SK-N-SH (cell line): ENCODE data around the gene NPRL2. TPM values are rescaled to one million over a fixed set of nuclear protein-coding genes. Genes with fewer than 3 reads are reported as not detected.

Experiments used
- CTCF ChIA-PET: fragments of 300-600, 350-600 bp; formaldehyde crosslinking; extraction: SDS; loops from one replicate; lab custom pipeline; 2021; lab: Yijun Ruan, JAX
- POLR2A ChIA-PET: fragments of 350-600 bp; sonication (Branson Sonifier 250); formaldehyde crosslinking; extraction: SDS; loops from one replicate; lab custom pipeline; 2020; ENCODE audit warnings: antibody characterized with exemption, inconsistent platforms; lab: Yijun Ruan, JAX
- DNase-seq: peaks from one replicate; pipeline ENCODE4 v3.0.0; 2012
- H2AFZ ChIP-seq: fragments of 200-600 bp; sonication (generic); 2 replicates; pipeline ENCODE4 v1.8.1; 2016; ENCODE audit warnings: antibody characterized with exemption, mild to moderate bottlenecking, low read depth
- H3F3A ChIP-seq: fragments of 200-600 bp; sonication (generic); replicated peaks from 2 replicates; pipeline ENCODE3; 2016; ENCODE audit warnings: antibody characterized with exemption, mild to moderate bottlenecking; ENCODE audit not compliant: insufficient read depth
- H3K27ac ChIP-seq, 2 experiments: fragments of 200-500 bp in 1 of 2; fragments of 200-600 bp in 1 of 2; sonication (Bioruptor generic) in 1 of 2; sonication (generic), shearing (Covaris generic) in 1 of 2; 2 replicates each; pipeline versions ENCODE4 v1.5.1 to v1.6.1; 2014 to 2016; ENCODE audit warnings: low read depth in 2 of 2, inconsistent platforms in 1 of 2, low read length in 1 of 2, mild to moderate bottlenecking in 1 of 2, mixed read lengths in 1 of 2
- H3K27me3 ChIP-seq: fragments of 200-600 bp; sonication (generic), shearing (Covaris generic); 2 replicates; pipeline ENCODE4 v1.6.1; 2016; ENCODE audit warnings: mixed run types; ENCODE audit not compliant: insufficient read depth
- H3K36me3 ChIP-seq, 2 experiments: fragments of 200-500 bp in 1 of 2; fragments of 200-600 bp in 1 of 2; sonication (Bioruptor generic) in 1 of 2; sonication (generic) in 1 of 2; replicated peaks in 1 of 2; 2 replicates each; pipeline versions ENCODE3 to v1.5.1; 2014 to 2016; ENCODE audit warnings: low read length in 1 of 2, mild to moderate bottlenecking in 1 of 2; ENCODE audit not compliant: insufficient read depth in 2 of 2, control insufficient read depth in 1 of 2
- H3K4me1 ChIP-seq, 2 experiments: fragments of 200-500 bp in 1 of 2; fragments of 200-600 bp in 1 of 2; sonication (Bioruptor generic) in 1 of 2; sonication (generic), shearing (Covaris generic) in 1 of 2; 2 replicates each; pipeline versions ENCODE4 v1.5.1 to v1.6.1; 2014 to 2016; ENCODE audit warnings: low read depth in 1 of 2, low read length in 1 of 2, mixed run types in 1 of 2; ENCODE audit not compliant: insufficient read depth in 2 of 2, control insufficient read depth in 1 of 2
- H3K4me2 ChIP-seq: fragments of 200-600 bp; sonication (generic), shearing (Covaris generic); 2 replicates; pipeline ENCODE4 v1.6.1; 2017; ENCODE audit warnings: mixed run types
- H3K4me3 ChIP-seq, 2 experiments: fragments of 200-500 bp in 1 of 2; fragments of 200-600 bp in 1 of 2; sonication (Bioruptor generic) in 1 of 2; sonication (generic), shearing (Covaris generic) in 1 of 2; 2 replicates each; pipeline versions ENCODE4 v1.5.1 to v1.8.1; 2014 to 2016; ENCODE audit warnings: low read depth in 2 of 2, inconsistent platforms in 1 of 2, low read length in 1 of 2, mild to moderate bottlenecking in 1 of 2, mixed read lengths in 1 of 2, moderate library complexity in 1 of 2
- H3K79me2 ChIP-seq: fragments of 200-600 bp; sonication (generic); 2 replicates; pipeline ENCODE4 v1.8.1; 2017; ENCODE audit warnings: mild to moderate bottlenecking; ENCODE audit not compliant: insufficient read depth
- H3K9ac ChIP-seq: fragments of 200-600 bp; sonication (generic); 2 replicates; pipeline ENCODE4 v1.6.1; 2017; ENCODE audit warnings: mixed run types
- H3K9me2 ChIP-seq: fragments of 200-600 bp; sonication (generic); 2 replicates; pipeline ENCODE4 v1.6.1; 2017; ENCODE audit warnings: mixed run types
- H3K9me3 ChIP-seq: fragments of 200-600 bp; sonication (generic); 2 replicates; pipeline ENCODE4 v1.6.1; 2017; ENCODE audit warnings: mixed run types, mild to moderate bottlenecking, moderate library complexity
- H4K20me1 ChIP-seq: fragments of 200-600 bp; sonication (generic); 2 replicates; pipeline ENCODE4 v1.6.1; 2017; ENCODE audit warnings: mild to moderate bottlenecking, mixed run types; ENCODE audit not compliant: insufficient read depth
- EZH2phosphoT487 ChIP-seq: fragments of 200-600 bp; sonication (generic); IDR thresholded peaks from 2 replicates; pipeline ENCODE4 v1.6.1; 2017; ENCODE audit warnings: low read depth, mixed run types, mild to moderate bottlenecking, antibody characterized with exemption, moderate library complexity, borderline replicate concordance
- FOXJ3 ChIP-seq: sonication (generic); formaldehyde crosslinking; IDR thresholded peaks from 2 replicates; pipeline ENCODE4 v1.5.1; 2020; ENCODE audit warnings: mild to moderate bottlenecking, missing genetic modification reagents
- GABPA ChIP-seq: IDR thresholded peaks from 2 replicates; pipeline ENCODE4 v1.4.0; 2012; ENCODE audit warnings: low read depth, mild to moderate bottlenecking
- JUND ChIP-seq: IDR thresholded peaks from 2 replicates; pipeline ENCODE4 v1.4.0; 2012
- MAX ChIP-seq: IDR thresholded peaks from 2 replicates; pipeline ENCODE4 v1.4.0; 2012; ENCODE audit warnings: low read depth
- MXI1 ChIP-seq: IDR thresholded peaks from 2 replicates; pipeline ENCODE4 v1.6.1; 2012; ENCODE audit warnings: mild to moderate bottlenecking, low read depth, low read length, improper control_type of control experiment
- NFIC ChIP-seq: IDR thresholded peaks from 2 replicates; pipeline ENCODE4 v1.4.0; 2012; ENCODE audit warnings: borderline replicate concordance
- NRF1 ChIP-seq: IDR thresholded peaks from 2 replicates; pipeline ENCODE4 v1.6.1; 2012; ENCODE audit warnings: low read depth, mild to moderate bottlenecking, low read length
- PBX3 ChIP-seq: IDR thresholded peaks from 2 replicates; pipeline ENCODE4; 2012
- POLR2AphosphoS5 ChIP-seq: IDR thresholded peaks from 2 replicates; pipeline ENCODE4 v1.6.1; 2012; ENCODE audit warnings: low read depth, low read length
- RAD21 ChIP-seq: IDR thresholded peaks from 2 replicates; pipeline ENCODE4 v1.6.1; 2012; ENCODE audit warnings: mild to moderate bottlenecking, low read length
- RCOR1 ChIP-seq: fragments of 150-350 bp; IDR thresholded peaks from 2 replicates; pipeline ENCODE4 v1.6.1; 2017; ENCODE audit warnings: antibody characterized with exemption, low read length
- RXRA ChIP-seq: IDR thresholded peaks from 2 replicates; pipeline ENCODE4 v1.4.0; 2012; ENCODE audit warnings: low read depth, mild to moderate bottlenecking, borderline replicate concordance
- SIN3A ChIP-seq: IDR thresholded peaks from 2 replicates; pipeline ENCODE4 v1.6.1; 2012; ENCODE audit warnings: low read depth, mild to moderate bottlenecking, low read length, moderate library complexity, borderline replicate concordance
- SMC3 ChIP-seq: IDR thresholded peaks from 2 replicates; pipeline ENCODE4 v1.6.1; 2012; ENCODE audit warnings: low read depth, low read length, improper control_type of control experiment
- TAF1 ChIP-seq: IDR thresholded peaks from 2 replicates; pipeline ENCODE4 v1.6.1; 2012; ENCODE audit warnings: low read depth, mild to moderate bottlenecking, low read length, moderate library complexity, borderline replicate concordance
- WGBS: methylation state at CpG from one replicate; pipeline ENCODE4 v1.1.6; 2017; ENCODE audit warnings: low lambda C conversion rate; 5-methylcytosine and 5-hydroxymethylcytosine counted together
- polyA plus RNA-seq, 3 experiments: library from polyadenylated mRNA; depleted of rRNA; stranded (reverse); fragments of >200 nt; gene quantifications; 2 replicates each; pipeline ENCODE4 v1.2.3, GENCODE V29; 2012
- TF ChIP-seq, protein P1 (sequence below): fragments of 200-600 bp; sonication (generic); IDR thresholded peaks from 2 replicates; pipeline ENCODE4 v1.6.1; 2017; ENCODE audit warnings: antibody characterized with exemption, mild to moderate bottlenecking, moderate library complexity
- TF ChIP-seq, protein P2 (sequence below): fragments of 150-350 bp; IDR thresholded peaks from 2 replicates; pipeline ENCODE4 v1.6.1; 2017; ENCODE audit warnings: antibody characterized with exemption, low read length, low read depth, borderline replicate concordance
- TF ChIP-seq, protein P3 (sequence below): IDR thresholded peaks from 2 replicates; pipeline ENCODE4 v1.4.0; 2012; ENCODE audit warnings: low read depth, borderline replicate concordance

The NPRL2 gene
- polyA plus RNA-seq, 1 of the 3 experiments (the other 2 are of a cell fraction), result 43.6 TPM

GRCh38 chr3:50299929-50300680, 50.5 kb downstream of the NPRL2 start (continued):
- TF ChIP-seq SIN3A, result no peak
- TF ChIP-seq GABPA, result no peak
- no peak for TF ChIP-seq TAF1
- no peak for TF ChIP-seq MAX
- TF ChIP-seq, all 33 proteins: peak for 0

GRCh38 chr3:50299638-50299928, 51.0 kb downstream of the NPRL2 start:
- Histone ChIP-seq H3K27me3 (no peaks in the 10 kb centered on the region), H3K4me2 (peak overlapping the region; percentile 86), H3K9me3 (no peaks in the 10 kb centered on the region), H2AFZ (peak overlapping the region; percentile 80), H3K4me3 (peak overlapping the region; percentile 52 to 66), H3F3A (no peaks in the 10 kb centered on the region), H3K4me1 (peaks cover 10 to 38% of the 10 kb centered on the region in 2 experiments; a peak in 2 of 4 replicates), H3K27ac (peak overlapping the region; percentile 54 to 79; a peak in 3 of 4 replicates), H3K9me2 (no peaks in the 10 kb centered on the region), H3K9ac (peak overlapping the region; percentile 62), H4K20me1 (no peaks in the 10 kb centered on the region), H3K79me2 (peaks cover 7% of the 10 kb centered on the region; the same call in 1 of the 2 replicates), H3K36me3 (peaks cover 0 to 6% of the 10 kb centered on the region in 2 experiments)
- 0% methylated on average over 6 of the region's 12 CpGs for WGBS
- POLR2A ChIA-PET, result interaction anchor here (0.5 to 1.6 kb wide), 6 partner anchors 13 to 49 kb away, joined by 3 to 6 read pairs (median 4); partner anchors contain the start of gene TUSC2
- no peak for DNase-seq
- no peak for TF ChIP-seq RXRA
- TF ChIP-seq JUND, result no peak
- TF ChIP-seq NRF1, result no peak
- TF ChIP-seq, protein P1, sequence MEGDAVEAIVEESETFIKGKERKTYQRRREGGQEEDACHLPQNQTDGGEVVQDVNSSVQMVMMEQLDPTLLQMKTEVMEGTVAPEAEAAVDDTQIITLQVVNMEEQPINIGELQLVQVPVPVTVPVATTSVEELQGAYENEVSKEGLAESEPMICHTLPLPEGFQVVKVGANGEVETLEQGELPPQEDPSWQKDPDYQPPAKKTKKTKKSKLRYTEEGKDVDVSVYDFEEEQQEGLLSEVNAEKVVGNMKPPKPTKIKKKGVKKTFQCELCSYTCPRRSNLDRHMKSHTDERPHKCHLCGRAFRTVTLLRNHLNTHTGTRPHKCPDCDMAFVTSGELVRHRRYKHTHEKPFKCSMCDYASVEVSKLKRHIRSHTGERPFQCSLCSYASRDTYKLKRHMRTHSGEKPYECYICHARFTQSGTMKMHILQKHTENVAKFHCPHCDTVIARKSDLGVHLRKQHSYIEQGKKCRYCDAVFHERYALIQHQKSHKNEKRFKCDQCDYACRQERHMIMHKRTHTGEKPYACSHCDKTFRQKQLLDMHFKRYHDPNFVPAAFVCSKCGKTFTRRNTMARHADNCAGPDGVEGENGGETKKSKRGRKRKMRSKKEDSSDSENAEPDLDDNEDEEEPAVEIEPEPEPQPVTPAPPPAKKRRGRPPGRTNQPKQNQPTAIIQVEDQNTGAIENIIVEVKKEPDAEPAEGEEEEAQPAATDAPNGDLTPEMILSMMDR, result no peak
- no peak for TF ChIP-seq PBX3
- TF ChIP-seq POLR2AphosphoS5, result no peak
- no peak for TF ChIP-seq RAD21
- TF ChIP-seq EZH2phosphoT487, result no peak
- TF ChIP-seq SMC3, result no peak
- TF ChIP-seq MXI1, result no peak
- TF ChIP-seq, protein P2, sequence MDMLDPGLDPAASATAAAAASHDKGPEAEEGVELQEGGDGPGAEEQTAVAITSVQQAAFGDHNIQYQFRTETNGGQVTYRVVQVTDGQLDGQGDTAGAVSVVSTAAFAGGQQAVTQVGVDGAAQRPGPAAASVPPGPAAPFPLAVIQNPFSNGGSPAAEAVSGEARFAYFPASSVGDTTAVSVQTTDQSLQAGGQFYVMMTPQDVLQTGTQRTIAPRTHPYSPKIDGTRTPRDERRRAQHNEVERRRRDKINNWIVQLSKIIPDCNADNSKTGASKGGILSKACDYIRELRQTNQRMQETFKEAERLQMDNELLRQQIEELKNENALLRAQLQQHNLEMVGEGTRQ, result no peak
- no peak for TF ChIP-seq RCOR1
- no peak for TF ChIP-seq FOXJ3
- no peak for TF ChIP-seq NFIC
- no peak for TF ChIP-seq GABPA
- TF ChIP-seq, protein P3, sequence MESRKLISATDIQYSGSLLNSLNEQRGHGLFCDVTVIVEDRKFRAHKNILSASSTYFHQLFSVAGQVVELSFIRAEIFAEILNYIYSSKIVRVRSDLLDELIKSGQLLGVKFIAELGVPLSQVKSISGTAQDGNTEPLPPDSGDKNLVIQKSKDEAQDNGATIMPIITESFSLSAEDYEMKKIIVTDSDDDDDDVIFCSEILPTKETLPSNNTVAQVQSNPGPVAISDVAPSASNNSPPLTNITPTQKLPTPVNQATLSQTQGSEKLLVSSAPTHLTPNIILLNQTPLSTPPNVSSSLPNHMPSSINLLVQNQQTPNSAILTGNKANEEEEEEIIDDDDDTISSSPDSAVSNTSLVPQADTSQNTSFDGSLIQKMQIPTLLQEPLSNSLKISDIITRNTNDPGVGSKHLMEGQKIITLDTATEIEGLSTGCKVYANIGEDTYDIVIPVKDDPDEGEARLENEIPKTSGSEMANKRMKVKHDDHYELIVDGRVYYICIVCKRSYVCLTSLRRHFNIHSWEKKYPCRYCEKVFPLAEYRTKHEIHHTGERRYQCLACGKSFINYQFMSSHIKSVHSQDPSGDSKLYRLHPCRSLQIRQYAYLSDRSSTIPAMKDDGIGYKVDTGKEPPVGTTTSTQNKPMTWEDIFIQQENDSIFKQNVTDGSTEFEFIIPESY, result no peak
- CTCF ChIA-PET, result interaction anchor here (1.2 to 7.7 kb wide), 6 partner anchors 11 to 71 kb away, joined by 3 to 45 read pairs (median 8); partner anchors contain the start of gene LSMEM2
